ENCODE data around the gene SERINC5.
"Not testable (repeated sequence)": the region's sequence is repeated elsewhere in the genome, so short reads cannot be mapped to it uniquely, and the experiment has no call there.

SERINC5 gene

GRCh38 chr5:80156156-80156555 is 99.7 kb downstream of the SERINC5 start:
- no peaks in the 10 kb centered on the region; the same call in 1 of the 2 replicates for H3K36me3 ChIP-seq (ENCODE audit: insufficient read depth)
- no peaks in the 10 kb centered on the region for H3K79me2 ChIP-seq (ENCODE audit: insufficient read depth, low read depth)
- H3K27ac ChIP-seq, result no peak overlapping the region
- no peak for TF ChIP-seq CTCF (conservative IDR thresholded peaks at IDR 0.05; ENCODE audit: low read depth, low read length)
- no peak overlapping the region for H3K9ac ChIP-seq
- H4K20me1 ChIP-seq (ENCODE audit: insufficient read depth), result no peaks in the 10 kb centered on the region
- H3K27me3 ChIP-seq (ENCODE audit: insufficient read depth, low read depth), result no peaks in the 10 kb centered on the region
- H2AFZ ChIP-seq (ENCODE audit: low read depth), result no peak overlapping the region
- H3K4me1 ChIP-seq (ENCODE audit: low read depth, poor library complexity, severe bottlenecking), result no peaks in the 10 kb centered on the region
- no peak overlapping the region for H3K4me2 ChIP-seq
- no peak overlapping the region for H3K4me3 ChIP-seq (IDR thresholded peaks at IDR 0.05; ENCODE audit: insufficient read depth, low read depth, low read length)

GRCh38 chr5:80154749-80155148 is 101.1 kb downstream of the SERINC5 start:
- Histone ChIP-seq H3K27me3 (ENCODE audit: insufficient read depth, low read depth) (no peaks in the 10 kb centered on the region), H3K27ac (no peak overlapping the region), H3K4me3 (IDR thresholded peaks at IDR 0.05; ENCODE audit: insufficient read depth, low read depth, low read length) (no peak overlapping the region), H4K20me1 (ENCODE audit: insufficient read depth) (no peaks in the 10 kb centered on the region), H3K9ac (no peak overlapping the region), H3K4me1 (ENCODE audit: low read depth, poor library complexity, severe bottlenecking) (peaks cover 1% of the 10 kb centered on the region), H3K36me3 (ENCODE audit: insufficient read depth) (no peaks in the 10 kb centered on the region; the same call in 1 of the 2 replicates), H2AFZ (ENCODE audit: low read depth) (no peak overlapping the region), H3K79me2 (ENCODE audit: insufficient read depth, low read depth) (no peaks in the 10 kb centered on the region), H3K4me2 (no peak overlapping the region)
- no peak for TF ChIP-seq CTCF (conservative IDR thresholded peaks at IDR 0.05; ENCODE audit: low read depth, low read length)

GRCh38 chr5:80154289-80154688 is 101.6 kb downstream of the SERINC5 start:
- H3K79me2 ChIP-seq (ENCODE audit: insufficient read depth, low read depth); H3K4me2 ChIP-seq; H3K27me3 ChIP-seq (ENCODE audit: insufficient read depth, low read depth); H3K9ac ChIP-seq; H3K4me1 ChIP-seq (ENCODE audit: low read depth, poor library complexity, severe bottlenecking); H3K27ac ChIP-seq; H2AFZ ChIP-seq (ENCODE audit: low read depth); H3K4me3 ChIP-seq (IDR thresholded peaks at IDR 0.05; ENCODE audit: insufficient read depth, low read depth, low read length); H3K36me3 ChIP-seq (ENCODE audit: insufficient read depth); H4K20me1 ChIP-seq (ENCODE audit: insufficient read depth): not testable (repeated sequence)

- Histone ChIP-seq H3K36me3 (ENCODE audit: insufficient read depth) (no peaks in the 10 kb centered on the region; the same call in 1 of the 2 replicates), H2AFZ (ENCODE audit: low read depth) (no peak overlapping the region), H3K27ac (no peak overlapping the region), H4K20me1 (ENCODE audit: insufficient read depth) (no peaks in the 10 kb centered on the region), H3K4me2 (no peak overlapping the region), H3K9ac (no peak overlapping the region), H3K4me1 (ENCODE audit: low read depth, poor library complexity, severe bottlenecking) (peaks cover 12% of the 10 kb centered on the region), H3K79me2 (ENCODE audit: insufficient read depth, low read depth) (no peaks in the 10 kb centered on the region), H3K27me3 (ENCODE audit: insufficient read depth, low read depth) (no peaks in the 10 kb centered on the region), H3K4me3 (IDR thresholded peaks at IDR 0.05; ENCODE audit: insufficient read depth, low read depth, low read length) (no peak overlapping the region)
- no peak for TF ChIP-seq CTCF (conservative IDR thresholded peaks at IDR 0.05; ENCODE audit: low read depth, low read length)
These were observed 102.2 kb downstream of the SERINC5 start for GRCh38 chr5:80153586-80154126.

GRCh38 chr5:80152778-80153177 is 103.1 kb downstream of the SERINC5 start:
- Histone ChIP-seq H4K20me1 (ENCODE audit: insufficient read depth) (no peaks in the 10 kb centered on the region), H2AFZ (ENCODE audit: low read depth) (no peak overlapping the region), H3K4me1 (ENCODE audit: low read depth, poor library complexity, severe bottlenecking) (peaks cover 14% of the 10 kb centered on the region), H3K27ac (no peak overlapping the region), H3K9ac (no peak overlapping the region), H3K79me2 (ENCODE audit: insufficient read depth, low read depth) (no peaks in the 10 kb centered on the region), H3K36me3 (ENCODE audit: insufficient read depth) (no peaks in the 10 kb centered on the region; the same call in 1 of the 2 replicates), H3K4me2 (no peak overlapping the region), H3K27me3 (ENCODE audit: insufficient read depth, low read depth) (no peaks in the 10 kb centered on the region), H3K4me3 (IDR thresholded peaks at IDR 0.05; ENCODE audit: insufficient read depth, low read depth, low read length) (no peak overlapping the region)
- TF ChIP-seq CTCF (conservative IDR thresholded peaks at IDR 0.05; ENCODE audit: low read depth, low read length), result no peak

All from KMS-11 (cell line).